Liver (tissue), 9 donors: ENCODE measurements around the gene BCL3. TPM values are rescaled to one million over a fixed set of nuclear protein-coding genes. Genes with fewer than 3 reads are reported as not detected.

Experiments used
- DNase-seq: peaks from one replicate; pipeline ENCODE4 v3.0.0-alpha.2; 2017; ENCODE audit warnings: low spot score
- H3K27ac ChIP-seq, 2 donors: one replicate each; pipeline ENCODE4 v1.7.0; 2013; ENCODE audit warnings: inconsistent platforms in 2 of 2, low read length in 2 of 2, control low read depth in 1 of 2, low read depth in 1 of 2, mild to moderate bottlenecking in 1 of 2
- H3K27me3 ChIP-seq, 4 donors: one replicate each; pipeline versions ENCODE4 v1.6.1 to v1.7.0; 2013; ENCODE audit warnings: low read length in 3 of 4, inconsistent platforms in 1 of 4, mild to moderate bottlenecking in 1 of 4, moderate library complexity in 1 of 4; ENCODE audit not compliant: control insufficient read depth in 4 of 4, insufficient read depth in 4 of 4
- H3K36me3 ChIP-seq, 4 donors: one replicate each; pipeline versions ENCODE4 v1.6.1 to v1.7.0; 2013; ENCODE audit warnings: low read length in 3 of 4, mild to moderate bottlenecking in 3 of 4, low read depth in 1 of 4, moderate library complexity in 1 of 4; ENCODE audit not compliant: control insufficient read depth in 4 of 4, insufficient read depth in 3 of 4
- H3K4me1 ChIP-seq, 4 donors: one replicate each; pipeline versions ENCODE4 v1.6.1 to v1.7.0; 2013; ENCODE audit warnings: low read length in 3 of 4, mild to moderate bottlenecking in 3 of 4, moderate library complexity in 1 of 4; ENCODE audit not compliant: control insufficient read depth in 4 of 4, insufficient read depth in 4 of 4
- H3K4me3 ChIP-seq, 3 donors: one replicate each; pipeline versions ENCODE4 v1.6.1 to v1.7.0; 2013; ENCODE audit warnings: low read length in 3 of 3, control low read depth in 1 of 3, low read depth in 1 of 3, mild to moderate bottlenecking in 1 of 3
- H3K9ac ChIP-seq, 2 donors: one replicate each; pipeline ENCODE4 v1.7.0; 2013; ENCODE audit warnings: low read length in 2 of 2, mild to moderate bottlenecking in 2 of 2, moderate library complexity in 2 of 2, control low read depth in 1 of 2, low read depth in 1 of 2
- H3K9me3 ChIP-seq, 4 donors: one replicate each; pipeline versions ENCODE4 v1.6.1 to v1.7.0; 2013; ENCODE audit warnings: low read length in 3 of 4; ENCODE audit not compliant: control insufficient read depth in 4 of 4
- ATF3 ChIP-seq: IDR thresholded peaks from 2 replicates; pipeline ENCODE4 v1.6.1; 2016; ENCODE audit warnings: antibody characterized with exemption
- CTCF ChIP-seq: fragments of 150-350 bp; IDR thresholded peaks from 2 replicates; pipeline ENCODE4 v1.5.1; 2017; ENCODE audit warnings: improper control_type of control experiment, low read depth, low read length; ENCODE audit not compliant: missing input control
- EGR1 ChIP-seq, 2 donors: IDR thresholded peaks; 2 replicates each; pipeline ENCODE4 v1.6.1; 2016 to 2018; ENCODE audit warnings: antibody characterized with exemption in 2 of 2, low read depth in 2 of 2
- FOXA1 ChIP-seq: IDR thresholded peaks from 2 replicates; pipeline ENCODE4 v1.6.1; 2016; ENCODE audit warnings: antibody characterized with exemption
- FOXA2 ChIP-seq: IDR thresholded peaks from 2 replicates; pipeline ENCODE4 v1.6.1; 2016; ENCODE audit warnings: antibody characterized with exemption
- GABPA ChIP-seq, 2 donors: IDR thresholded peaks in 1 of 2; conservative IDR thresholded peaks in 1 of 2; 2 replicates each; pipeline ENCODE4 v1.6.1; 2016; ENCODE audit warnings: antibody characterized with exemption in 2 of 2, mild to moderate bottlenecking in 1 of 2, moderate library complexity in 1 of 2
- HNF4A ChIP-seq, 2 donors: conservative IDR thresholded peaks; 2 replicates each; pipeline ENCODE4 v1.6.1; 2016; ENCODE audit warnings: antibody characterized with exemption in 2 of 2, mild to moderate bottlenecking in 2 of 2
- HNF4G ChIP-seq: IDR thresholded peaks from 2 replicates; pipeline ENCODE4 v1.6.1; 2016; ENCODE audit warnings: antibody characterized with exemption
- JUND ChIP-seq, 2 donors: IDR thresholded peaks; 2 replicates each; pipeline ENCODE4 v1.6.1; 2016; ENCODE audit warnings: antibody characterized with exemption in 2 of 2
- MAX ChIP-seq: IDR thresholded peaks from 2 replicates; pipeline ENCODE4 v1.6.1; 2016; ENCODE audit warnings: antibody characterized with exemption
- NR2F2 ChIP-seq: IDR thresholded peaks from 2 replicates; pipeline ENCODE4 v1.6.1; 2016; ENCODE audit warnings: antibody characterized with exemption
- RAD21 ChIP-seq, 2 donors: IDR thresholded peaks; 2 replicates each; pipeline ENCODE4 v1.6.1; 2016; ENCODE audit warnings: antibody characterized with exemption in 2 of 2, mild to moderate bottlenecking in 2 of 2
- REST ChIP-seq: IDR thresholded peaks from 2 replicates; pipeline ENCODE4 v1.6.1; 2016; ENCODE audit warnings: antibody characterized with exemption, mild to moderate bottlenecking
- RXRA ChIP-seq, 2 donors: IDR thresholded peaks; 2 replicates each; pipeline ENCODE4 v1.6.1; 2017 to 2018; ENCODE audit warnings: antibody characterized with exemption in 2 of 2, mild to moderate bottlenecking in 1 of 2
- SP1 ChIP-seq: IDR thresholded peaks from 2 replicates; pipeline ENCODE4 v1.6.1; 2018; ENCODE audit warnings: antibody characterized with exemption, mild to moderate bottlenecking
- TAF1 ChIP-seq: conservative IDR thresholded peaks from 2 replicates; pipeline ENCODE4 v1.6.1; 2016; ENCODE audit warnings: antibody characterized with exemption, mild to moderate bottlenecking
- ZBTB33 ChIP-seq: IDR thresholded peaks from 2 replicates; pipeline ENCODE4 v1.6.1; 2016; ENCODE audit warnings: antibody characterized with exemption
- WGBS: extraction: QIAGEN DNeasy Blood & Tissue Kit; methylation state at CpG from one replicate; pipeline ENCODE4 v1.1.7; 2013; 5-methylcytosine and 5-hydroxymethylcytosine counted together
- polyA plus RNA-seq, 2 donors: library from polyadenylated mRNA; stranded (reverse) in 1 of 2; unstranded in 1 of 2; fragments of 200-250 nt in 1 of 2; fragments of >200 nt in 1 of 2; fragmentation: Nextera tagmentation in 1 of 2; extraction: Ambion mirVana in 1 of 2; gene quantifications; one replicate each; pipeline versions ENCODE4 v1.2.1 to v1.2.3, GENCODE V29; 2013 to 2015
- total RNA-seq, 2 donors: library from RNA; depleted of rRNA; stranded (reverse); fragments of >200 nt; gene quantifications; one replicate each; pipeline ENCODE4 v1.2.3, GENCODE V29; 2014
- donor health status: healthy.
- donor health status: healthy.
- donor health status: healthy.
- donor health status: healthy.
- donor health status: healthy.

Gene BCL3
- total and polyA plus RNA-seq, 4 donors, result 4.5 to 63.6 (median 19.7) TPM

GRCh38 chr19:44738136-44738535, 10.4 kb upstream of the BCL3 start:
- TF ChIP-seq CTCF (no peak), RXRA (IDR thresholded peaks at IDR 0.05) (no peak), REST (no peak), RAD21 (IDR thresholded peaks at IDR 0.05) (no peak), EGR1 (IDR thresholded peaks at IDR 0.05; ENCODE audit: low read depth in 2 of 2) (no peak), HNF4A (conservative IDR thresholded peaks at IDR 0.05) (no peak), TAF1 (no peak), FOXA1 (no peak), ZBTB33 (no peak), JUND (IDR thresholded peaks at IDR 0.05) (no peak), MAX (no peak), FOXA2 (no peak)
- no peak for DNase-seq
- no peaks in the 10 kb centered on the region for H3K27me3 ChIP-seq
- peaks cover 15 to 59% (median 48%) of the 10 kb centered on the region in 4 donors for H3K4me1 ChIP-seq
- H3K9me3 ChIP-seq, result no peaks in the 10 kb centered on the region
- peak overlapping the region; percentile 94 to 96 for H3K27ac ChIP-seq
- peak overlapping the region; percentile 67 to 93 for H3K9ac ChIP-seq
- 76% methylated on average over 2 of the region's 2 CpGs for WGBS
- peak overlapping the region; percentile 45 to 50 (median 49) for H3K4me3 ChIP-seq
- H3K36me3 ChIP-seq, result no peaks in the 10 kb centered on the region

- Histone ChIP-seq H3K4me3 (peak overlapping the region; percentile 45 to 50 (median 49)), H3K9ac (peak overlapping the region; percentile 67 to 93), H3K27me3 (no peaks in the 10 kb centered on the region), H3K9me3 (no peaks in the 10 kb centered on the region), H3K27ac (peak overlapping the region; percentile 94 to 96), H3K36me3 (no peaks in the 10 kb centered on the region), H3K4me1 (peaks cover 18 to 66% (median 53%) of the 10 kb centered on the region in 4 donors)
- 28% methylated on average over 11 of the region's 11 CpGs for WGBS
- DNase-seq, result no peak
- TF ChIP-seq GABPA (IDR thresholded peaks at IDR 0.05 in 1 of 2, conservative IDR thresholded peaks at IDR 0.05 in 1 of 2), result no peak
- peak; percentile 57 for TF ChIP-seq FOXA1
- peak; percentile 82 to 94 for TF ChIP-seq JUND (IDR thresholded peaks at IDR 0.05)
- peak; percentile 93 for TF ChIP-seq SP1
- peak; percentile 89 for TF ChIP-seq ATF3
- no peak for TF ChIP-seq ZBTB33
- peak; percentile 59 to 77 for TF ChIP-seq HNF4A (conservative IDR thresholded peaks at IDR 0.05)
- TF ChIP-seq CTCF, result no peak
- TF ChIP-seq EGR1 (IDR thresholded peaks at IDR 0.05; ENCODE audit: low read depth in 2 of 2), result peak in 1 of 2 donors; percentile 74
- TF ChIP-seq HNF4G, result peak; percentile 4
- TF ChIP-seq NR2F2, result peak; percentile 68
Observed at GRCh38 chr19:44738603-44739558, 9.6 kb upstream of the BCL3 start.
